GM10248 (cell line): ENCODE results near the gene ABR.
"Not testable (repeated sequence)": the region's sequence is repeated elsewhere in the genome, so short reads cannot be mapped to it uniquely, and the experiment has no call there.

ENCODE experiments used
- CTCF ChIA-PET: fragments of 300-600 bp; sonication (Branson Sonifier 250); formaldehyde crosslinking; extraction: SDS; loops from one replicate; lab custom pipeline; 2021; ENCODE audit warnings: antibody characterized with exemption; lab: Yijun Ruan, JAX
- POLR2A ChIA-PET: fragments of 350-650 bp; sonication (Branson Sonifier 250); formaldehyde crosslinking; extraction: SDS; loops from one replicate; lab custom pipeline; 2020; ENCODE audit warnings: antibody characterized with exemption; lab: Yijun Ruan, JAX
- DNase-seq: peaks from one replicate; pipeline ENCODE4 v3.0.0; 2012; ENCODE audit errors: extremely low spot score
- TF ChIP-seq, protein P1 (sequence below): IDR thresholded peaks from 2 replicates; pipeline ENCODE4 v1.5.1; 2012; ENCODE audit warnings: mild to moderate bottlenecking, low read depth; ENCODE audit errors: extremely low read depth, missing control alignments, control extremely low read depth

Gene ABR

DNA sequence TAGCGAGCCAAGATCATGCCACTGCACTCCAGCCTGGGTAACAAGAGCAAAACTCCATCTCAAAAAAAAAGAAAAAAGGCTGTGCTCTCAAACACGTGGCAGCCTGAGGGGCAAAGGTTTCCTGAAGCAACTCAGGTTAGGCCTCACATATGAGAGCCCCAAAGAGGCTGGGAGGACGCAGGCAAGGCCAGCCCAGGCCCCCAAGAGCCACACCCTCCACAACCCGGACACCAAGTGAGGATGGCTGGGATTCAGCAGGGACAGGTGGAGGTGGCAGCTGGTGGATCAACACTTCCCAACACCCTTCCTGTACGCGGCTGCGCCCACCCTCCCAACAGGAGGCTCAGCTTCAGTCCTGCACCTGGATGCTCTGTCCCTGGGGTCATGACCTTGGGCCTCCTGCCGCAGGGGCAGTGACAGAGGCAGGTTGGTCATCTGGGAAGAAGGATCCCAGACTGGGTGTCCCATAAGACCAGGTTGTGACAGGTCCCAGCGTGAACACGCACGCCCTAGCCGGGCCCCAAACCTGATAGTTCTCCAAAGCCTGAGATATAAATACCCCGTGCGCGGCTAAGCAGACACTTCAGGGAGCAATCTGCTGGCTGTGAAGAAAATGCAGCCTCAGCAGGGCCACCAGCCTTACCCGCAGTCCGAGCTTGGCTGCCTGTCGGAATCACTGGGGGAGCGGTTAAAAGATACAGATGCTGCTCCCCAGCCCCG is 104.7 kb downstream of the ABR start:
- CTCF ChIA-PET, result interaction anchor here (1.2 kb wide), 1 partner anchor 19 kb away, joined by 6 read pairs; no protein-coding TSS in a partner anchor
- no peak for DNase-seq
- POLR2A ChIA-PET, result no interaction called here
- TF ChIP-seq, protein P1, sequence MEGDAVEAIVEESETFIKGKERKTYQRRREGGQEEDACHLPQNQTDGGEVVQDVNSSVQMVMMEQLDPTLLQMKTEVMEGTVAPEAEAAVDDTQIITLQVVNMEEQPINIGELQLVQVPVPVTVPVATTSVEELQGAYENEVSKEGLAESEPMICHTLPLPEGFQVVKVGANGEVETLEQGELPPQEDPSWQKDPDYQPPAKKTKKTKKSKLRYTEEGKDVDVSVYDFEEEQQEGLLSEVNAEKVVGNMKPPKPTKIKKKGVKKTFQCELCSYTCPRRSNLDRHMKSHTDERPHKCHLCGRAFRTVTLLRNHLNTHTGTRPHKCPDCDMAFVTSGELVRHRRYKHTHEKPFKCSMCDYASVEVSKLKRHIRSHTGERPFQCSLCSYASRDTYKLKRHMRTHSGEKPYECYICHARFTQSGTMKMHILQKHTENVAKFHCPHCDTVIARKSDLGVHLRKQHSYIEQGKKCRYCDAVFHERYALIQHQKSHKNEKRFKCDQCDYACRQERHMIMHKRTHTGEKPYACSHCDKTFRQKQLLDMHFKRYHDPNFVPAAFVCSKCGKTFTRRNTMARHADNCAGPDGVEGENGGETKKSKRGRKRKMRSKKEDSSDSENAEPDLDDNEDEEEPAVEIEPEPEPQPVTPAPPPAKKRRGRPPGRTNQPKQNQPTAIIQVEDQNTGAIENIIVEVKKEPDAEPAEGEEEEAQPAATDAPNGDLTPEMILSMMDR, result no peak

DNA sequence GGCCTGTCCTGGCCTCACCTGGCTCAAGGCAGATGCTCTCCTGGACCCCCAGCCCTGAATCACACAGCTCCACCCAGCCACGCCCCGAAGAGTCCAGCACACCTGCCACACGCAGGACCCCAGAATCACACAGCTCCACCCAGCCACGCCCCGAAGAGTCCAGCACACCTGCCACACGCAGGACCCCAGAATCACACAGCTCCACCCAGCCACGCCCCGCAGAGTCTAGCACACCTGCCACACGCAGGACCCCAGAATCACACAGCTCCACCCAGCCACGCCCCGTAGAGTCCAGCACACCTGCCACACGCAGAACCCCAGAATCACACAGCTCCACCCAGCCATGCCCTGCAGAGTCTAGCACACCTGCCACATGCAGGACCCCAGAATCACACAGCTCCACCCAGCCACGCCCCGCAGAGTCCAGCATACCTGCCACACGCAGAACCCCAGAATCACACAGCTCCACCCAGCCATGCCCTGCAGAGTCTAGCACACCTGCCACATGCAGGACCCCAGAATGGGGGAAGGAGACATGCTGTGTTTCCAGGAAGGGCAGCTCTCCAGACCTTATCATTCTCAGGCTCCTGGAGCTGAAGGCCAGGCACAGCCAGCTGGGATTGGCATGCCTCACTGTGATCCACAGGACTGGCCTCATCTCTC is 105.7 kb downstream of the ABR start:
- CTCF ChIA-PET, POLR2A ChIA-PET: not testable (repeated sequence)

DNA sequence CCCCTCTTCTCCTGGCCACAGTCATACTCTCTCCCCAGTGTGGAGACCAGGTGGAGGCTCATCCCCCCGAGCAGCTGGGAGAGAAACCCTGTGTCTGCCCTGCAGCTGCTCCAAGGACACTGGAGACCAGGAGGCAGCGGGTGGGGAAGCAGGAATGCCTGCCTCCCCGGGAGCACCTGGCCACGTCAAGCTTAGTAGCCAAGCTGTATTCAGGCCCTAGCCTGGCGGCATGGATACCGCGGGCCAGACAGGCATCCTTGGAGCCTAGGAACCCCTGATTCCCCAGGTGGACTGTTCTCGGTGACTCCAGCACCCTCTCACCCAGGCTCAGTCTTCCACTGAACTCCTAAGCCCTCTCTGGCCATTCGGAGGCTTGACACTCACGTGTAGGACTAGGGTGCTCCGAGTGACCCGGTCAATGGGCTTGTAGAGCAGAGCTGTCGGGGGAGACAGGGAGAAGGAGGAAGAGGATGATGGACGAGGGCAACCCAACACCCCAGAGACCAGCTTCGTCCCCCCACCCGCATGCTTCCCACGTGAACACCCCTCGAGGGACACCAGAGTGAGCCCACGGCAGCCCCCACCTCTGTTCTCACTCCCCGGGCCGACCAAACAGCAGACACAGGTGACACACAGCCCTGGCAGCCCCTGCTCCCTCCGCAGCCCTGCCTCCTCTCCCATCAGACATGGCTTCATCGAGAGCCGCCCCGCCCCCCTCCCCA is 106.4 kb downstream of the ABR start:
- no peak for DNase-seq
- ChIA-PET POLR2A (no interaction called here), CTCF (no interaction called here)
- TF ChIP-seq, protein P1, result no peak

More for the DNA sequence above, 105.7 kb downstream of the ABR start:
- DNase-seq, result not testable (repeated sequence)

DNA sequence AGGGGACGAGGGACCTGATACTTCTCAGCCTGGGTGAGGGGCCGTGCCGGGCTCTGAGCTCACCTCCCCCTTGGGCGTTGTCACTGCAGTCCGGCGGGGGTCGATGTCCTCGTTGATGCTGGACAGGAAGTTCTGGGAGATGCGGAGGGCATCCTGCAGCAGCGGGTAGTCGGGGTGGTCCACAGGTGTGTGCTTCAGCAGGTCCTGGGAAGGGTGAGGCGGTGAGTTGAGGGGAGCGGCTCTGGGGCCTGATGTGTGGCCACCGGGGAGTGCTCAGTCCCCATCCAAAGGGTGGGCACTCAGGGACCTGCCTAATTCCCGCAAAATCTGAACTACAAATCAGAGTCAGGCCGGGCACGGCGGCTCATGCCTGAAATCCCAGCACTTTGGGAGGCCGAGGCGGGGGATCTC is 107.2 kb downstream of the ABR start:
- POLR2A ChIA-PET, result no interaction called here
- no peak for DNase-seq
- TF ChIP-seq, protein P1, result no peak
- CTCF ChIA-PET, result no interaction called here

DNA sequence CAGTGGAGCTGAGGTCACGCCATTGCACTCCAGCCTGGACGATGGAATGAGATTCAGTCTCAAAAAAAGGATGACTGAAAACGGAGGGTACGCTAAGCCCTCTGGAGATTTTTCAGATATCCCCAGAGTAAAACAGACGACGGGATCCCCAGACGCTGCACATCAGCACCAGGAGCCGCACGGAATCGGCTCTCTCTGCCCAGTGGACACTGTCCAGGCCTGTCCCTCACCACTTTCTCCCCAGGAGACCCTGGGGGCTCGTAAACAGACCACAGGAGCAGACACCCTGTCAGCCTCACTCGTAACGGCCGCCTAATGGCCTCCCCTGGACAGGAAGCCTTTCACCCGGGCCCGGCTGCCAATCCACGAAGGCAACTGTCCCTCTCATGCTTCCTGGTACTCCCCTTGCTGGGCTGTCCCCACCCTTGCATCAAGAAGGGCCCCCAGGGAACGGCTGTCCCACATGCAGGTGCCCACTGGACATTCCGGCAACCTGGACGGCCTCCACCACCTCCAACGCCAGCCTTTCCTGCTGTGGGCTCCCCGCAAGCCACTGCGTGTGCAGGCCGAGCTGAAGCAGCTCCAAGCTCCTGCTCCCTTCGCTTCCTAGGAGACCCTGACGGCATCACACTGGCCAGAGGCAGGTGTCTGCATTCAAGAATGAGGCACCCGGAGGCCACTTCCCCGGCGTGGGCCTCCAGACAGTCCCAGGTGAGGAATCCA is 108.5 kb downstream of the ABR start:
- CTCF ChIA-PET, result no interaction called here
- POLR2A ChIA-PET, result no interaction called here
- DNase-seq, result no peak
- TF ChIP-seq, protein P1, result no peak

DNA sequence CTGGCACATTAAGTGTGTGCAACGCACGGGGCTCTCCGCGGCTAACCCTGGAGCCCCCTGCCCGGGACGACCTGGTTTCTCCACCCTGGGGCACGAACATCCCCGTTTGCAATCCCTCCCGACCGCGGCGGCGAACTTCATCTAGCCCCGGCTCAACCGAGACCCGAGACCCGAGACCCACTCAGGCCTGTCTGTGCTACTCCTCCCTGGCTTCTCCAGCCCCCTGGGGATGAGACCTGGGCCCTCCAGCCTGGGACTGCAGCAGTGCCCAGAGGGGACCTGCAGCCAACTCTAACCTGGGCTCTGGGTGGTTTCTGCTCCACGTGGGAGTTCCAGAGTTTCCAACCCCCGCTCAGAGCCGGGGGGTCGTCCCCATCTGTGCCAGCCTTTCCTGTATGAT is 109.4 kb downstream of the ABR start:
- ChIA-PET POLR2A (no interaction called here), CTCF (no interaction called here)
- DNase-seq, result no peak
- TF ChIP-seq, protein P1, result no peak
